H1 (cell line): Measurements from ENCODE around the gene HIGD2B. TPM values are rescaled to one million over a fixed set of nuclear protein-coding genes. Genes with fewer than 3 reads are reported as not detected.

Experiments
- CTCF ChIA-PET: fragments of 300-600 bp; sonication (Branson Sonifier 250); formaldehyde crosslinking; loops from one replicate; lab custom pipeline; 2021; ENCODE audit not compliant: partially characterized antibody; lab: Charles Lee
- POLR2A ChIA-PET: fragments of 300-600 bp; sonication (Branson Sonifier 250); formaldehyde crosslinking; loops from one replicate; lab custom pipeline; 2021; ENCODE audit warnings: inconsistent platforms; ENCODE audit not compliant: partially characterized antibody; lab: Charles Lee
- DNase-seq, 2 experiments: peaks; one replicate each; pipeline versions ENCODE4 v3.0.0 to v3.0.0-alpha.2; 2010 to 2022; ENCODE audit warnings: low spot score in 2 of 2, low read depth in 1 of 2, mixed read lengths in 1 of 2
- FAIRE-seq: peaks from 2 replicates; lab custom pipeline; 2011; peaks lifted over from hg19 to GRCh38; lab: Jason Lieb, UNC
- H2AFZ ChIP-seq: 2 replicates; pipeline ENCODE4 v1.8.1; 2012; ENCODE audit warnings: low read length, inconsistent platforms
- H2AK5ac ChIP-seq: 2 replicates; pipeline ENCODE4 v1.6.1; 2013; ENCODE audit warnings: low read depth, low read length
- H2BK120ac ChIP-seq: replicated peaks from 2 replicates; pipeline ENCODE3; 2013; ENCODE audit warnings: low read depth, low read length, inconsistent platforms
- H2BK12ac ChIP-seq: 2 replicates; pipeline ENCODE4 v1.6.1; 2013; ENCODE audit warnings: low read depth, low read length
- H2BK15ac ChIP-seq: 2 replicates; pipeline ENCODE4 v1.6.1; 2013; ENCODE audit warnings: low read length
- H2BK20ac ChIP-seq: 2 replicates; pipeline ENCODE4 v1.6.1; 2013; ENCODE audit warnings: low read length
- H2BK5ac ChIP-seq: 2 replicates; pipeline ENCODE4 v1.6.1; 2013; ENCODE audit warnings: low read depth, low read length
- H3K14ac ChIP-seq: 2 replicates; pipeline ENCODE4 v1.6.1; 2013; ENCODE audit warnings: inconsistent platforms; ENCODE audit not compliant: insufficient read length
- H3K18ac ChIP-seq: 2 replicates; pipeline ENCODE4 v1.6.1; 2013; ENCODE audit warnings: low read length; ENCODE audit errors: extremely low read depth
- H3K23ac ChIP-seq: 2 replicates; pipeline ENCODE4 v1.6.1; 2013; ENCODE audit warnings: inconsistent platforms; ENCODE audit not compliant: insufficient read length
- H3K23me2 ChIP-seq: 2 replicates; pipeline ENCODE4 v1.6.1; 2013; ENCODE audit warnings: low read depth, low read length
- H3K27ac ChIP-seq: 2 replicates; pipeline ENCODE4 v1.6.1; 2011; ENCODE audit warnings: low read depth, low read length, inconsistent platforms
- H3K27me3 ChIP-seq, 4 experiments: replicated peaks in 1 of 4; 1 replicate in 1 of 4; 2 replicates in 3 of 4; pipeline versions ENCODE4 v1.6.1 to v1.8.1; 2011 to 2013; ENCODE audit warnings: low read length in 3 of 4, mild to moderate bottlenecking in 3 of 4, inconsistent platforms in 2 of 4, mixed read lengths in 2 of 4, moderate library complexity in 1 of 4; ENCODE audit not compliant: control insufficient read depth in 3 of 4, insufficient read depth in 3 of 4; ENCODE audit errors: extremely low read depth in 1 of 4
- H3K36me3 ChIP-seq, 4 experiments: 2 replicates each; pipeline versions ENCODE4 v1.6.1 to v1.8.1; 2011 to 2013; ENCODE audit warnings: mild to moderate bottlenecking in 4 of 4, low read length in 3 of 4, moderate library complexity in 2 of 4, control low read depth in 1 of 4, inconsistent platforms in 1 of 4; ENCODE audit not compliant: insufficient read depth in 4 of 4, control insufficient read depth in 2 of 4
- H3K4ac ChIP-seq: replicated peaks from 2 replicates; pipeline ENCODE3; 2013; ENCODE audit warnings: low read length, low read depth, mixed read lengths, inconsistent platforms; ENCODE audit not compliant: insufficient read length
- H3K4me1 ChIP-seq, 4 experiments: replicated peaks in 1 of 4; 1 replicate in 1 of 4; 2 replicates in 3 of 4; pipeline versions ENCODE4 v1.6.1 to v1.8.1; 2011 to 2013; ENCODE audit warnings: low read length in 3 of 4, inconsistent platforms in 2 of 4, mixed read lengths in 1 of 4; ENCODE audit not compliant: insufficient read depth in 4 of 4, control insufficient read depth in 3 of 4
- H3K4me2 ChIP-seq, 2 experiments: 2 replicates each; pipeline versions ENCODE4 v1.6.1 to v1.8.1; 2011 to 2013; ENCODE audit warnings: low read depth in 2 of 2, low read length in 2 of 2, control low read depth in 1 of 2, inconsistent platforms in 1 of 2, mild to moderate bottlenecking in 1 of 2; ENCODE audit not compliant: insufficient read depth in 1 of 2
- H3K4me3 ChIP-seq, 4 experiments: fragments of 200-600, 300-600 bp in 1 of 4; sonication (generic), shearing (Covaris generic), sonication (Bioruptor Twin) in 1 of 4; 2 replicates each; pipeline versions ENCODE4 v1.5.1 to v1.8.1; 2011 to 2016; ENCODE audit warnings: low read length in 4 of 4, low read depth in 3 of 4, control low read depth in 2 of 4, inconsistent platforms in 2 of 4, mild to moderate bottlenecking in 2 of 4, mixed read lengths in 1 of 4, moderate library complexity in 1 of 4; ENCODE audit not compliant: insufficient read depth in 2 of 4; ENCODE audit errors: extremely low read depth in 1 of 4
- H3K56ac ChIP-seq: replicated peaks from 2 replicates; pipeline ENCODE3; 2013; ENCODE audit warnings: low read depth, mild to moderate bottlenecking, mixed read lengths, low read length, inconsistent platforms; ENCODE audit not compliant: insufficient read length
- H3K79me1 ChIP-seq: 2 replicates; pipeline ENCODE4 v1.6.1; 2013; ENCODE audit warnings: low read depth, low read length, control low read depth
- H3K79me2 ChIP-seq, 2 experiments: 2 replicates each; pipeline versions ENCODE4 v1.6.1 to v1.8.1; 2012 to 2013; ENCODE audit warnings: low read length in 2 of 2, mild to moderate bottlenecking in 2 of 2, inconsistent platforms in 1 of 2; ENCODE audit not compliant: insufficient read depth in 2 of 2, control insufficient read depth in 1 of 2
- H3K9ac ChIP-seq, 4 experiments: replicated peaks in 1 of 4; 1 replicate in 1 of 4; 2 replicates in 3 of 4; pipeline versions ENCODE4 v1.6.1 to v1.8.1; 2011 to 2013; ENCODE audit warnings: low read depth in 3 of 4, low read length in 3 of 4, control low read depth in 2 of 4, mild to moderate bottlenecking in 2 of 4, moderate library complexity in 2 of 4, inconsistent platforms in 1 of 4; ENCODE audit errors: extremely low read depth in 1 of 4
- H3K9me3 ChIP-seq, 2 experiments: 2 replicates each; pipeline versions ENCODE4 v1.6.1 to v1.8.1; 2012 to 2013; ENCODE audit warnings: mild to moderate bottlenecking in 2 of 2, moderate library complexity in 2 of 2, control low read depth in 1 of 2, inconsistent platforms in 1 of 2, low read depth in 1 of 2, low read length in 1 of 2, mixed read lengths in 1 of 2; ENCODE audit not compliant: insufficient read depth in 2 of 2
- H4K20me1 ChIP-seq, 2 experiments: replicated peaks in 1 of 2; 2 replicates each; pipeline versions ENCODE3 to v1.8.1; 2011 to 2013; ENCODE audit warnings: inconsistent platforms in 2 of 2, low read length in 2 of 2, mild to moderate bottlenecking in 1 of 2; ENCODE audit not compliant: insufficient read depth in 2 of 2, control insufficient read depth in 1 of 2
- H4K5ac ChIP-seq: 2 replicates; pipeline ENCODE4 v1.6.1; 2013; ENCODE audit warnings: low read length, low read depth, mixed read lengths, inconsistent platforms; ENCODE audit not compliant: insufficient read length
- H4K8ac ChIP-seq: 2 replicates; pipeline ENCODE4 v1.8.0; 2013; ENCODE audit warnings: mild to moderate bottlenecking, moderate library complexity, low read length, inconsistent platforms; ENCODE audit not compliant: insufficient read depth; ENCODE audit errors: extremely low read depth
- H4K91ac ChIP-seq: replicated peaks from 2 replicates; pipeline ENCODE3; 2013; ENCODE audit warnings: low read length, mixed read lengths, inconsistent platforms; ENCODE audit not compliant: insufficient read length
- EP300 ChIP-seq, 2 experiments: IDR thresholded peaks; 1 replicate in 1 of 2; 2 replicates in 1 of 2; pipeline ENCODE4 v1.6.1; 2011 to 2012; ENCODE audit warnings: low read depth in 2 of 2, low read length in 2 of 2, mild to moderate bottlenecking in 2 of 2, borderline replicate concordance in 1 of 2, inconsistent platforms in 1 of 2, moderate library complexity in 1 of 2
- RXRA ChIP-seq: IDR thresholded peaks from 2 replicates; pipeline ENCODE4 v1.6.1; 2011; ENCODE audit warnings: low read depth, mild to moderate bottlenecking, low read length, moderate library complexity; ENCODE audit not compliant: insufficient read depth
- WGBS, 2 experiments: shearing (Covaris generic) in 1 of 2; methylation state at CpG; one replicate each; pipeline versions ENCODE4 v1.1.6 to v1.1.7; 2013 to 2015; ENCODE audit warnings: low lambda C conversion rate in 2 of 2, mixed read lengths in 2 of 2, inconsistent platforms in 1 of 2, low coverage in 1 of 2, missing lambda C conversion rate in 1 of 2; ENCODE audit not compliant: insufficient replicate concordance in 2 of 2, insufficient coverage in 1 of 2, insufficient read length in 1 of 2; ENCODE audit errors: extremely low coverage in 1 of 2, missing lambda C conversion rate in 1 of 2; 5-methylcytosine and 5-hydroxymethylcytosine counted together
- polyA plus RNA-seq, 7 experiments: library from polyadenylated mRNA; depleted of rRNA in 3 of 7; stranded (reverse) in 5 of 7; unstranded in 2 of 7; fragments of >200 nt in 5 of 7; fragments of 200-250 nt in 2 of 7; gene quantifications; 1 replicate in 5 of 7; 2 replicates in 1 of 7; 4 replicates in 1 of 7; pipeline versions ENCODE4 v1.2.1 to v1.2.3, GENCODE V29; 2011 to 2013; ENCODE audit warnings: missing spikeins in 2 of 7, mixed read lengths in 2 of 7
- total RNA-seq: library from RNA; stranded (reverse); fragmentation: NEBNext Ultra II Directional; extraction: Animal tissue kit (Norgen Biotek cat#: 25700); gene quantifications from 2 replicates; pipeline ENCODE4 v1.2.1, GENCODE V29; 2021

HIGD2B gene
- total and polyA plus RNA-seq, 2 of the 8 experiments (the other 6 are each of a cell fraction or from before 2014, with no cell fraction given): not detected

GRCh38 chr15:72682772-72683171 is 3.2 kb downstream of the HIGD2B start:
- POLR2A ChIA-PET: interaction anchor here (1.0 kb wide), 1 partner anchor 66 kb away, joined by 3 read pairs; no protein-coding TSS in a partner anchor
- H3K4me3 ChIP-seq: no peak overlapping the region
- H4K91ac ChIP-seq: no peak overlapping the region
- CTCF ChIA-PET: interaction anchor here (0.6 to 3.7 kb wide), 4 partner anchors 8 to 96 kb away, joined by 3 to 19 read pairs (median 4); no protein-coding TSS in a partner anchor
- 0 out of 7 replicates have a peak, but pooled peaks cover 0 to 2% (median 0%) of the 10 kb centered on the region in 4 experiments for H3K4me1 ChIP-seq
- peaks cover 0 to under 1% of the 10 kb centered on the region in 2 experiments; a peak in 1 of 4 replicates for H3K79me2 ChIP-seq
- 73% methylated on average over 3 of the region's 3 CpGs; no CpG with 5 or more reads in 1 of the 2 experiments for WGBS, 2 experiments
- no peaks in the 10 kb centered on the region for H3K36me3 ChIP-seq
- H3K27me3 ChIP-seq: no peaks in the 10 kb centered on the region
- no peak overlapping the region for H2BK15ac ChIP-seq
- H4K20me1 ChIP-seq: no peaks in the 10 kb centered on the region
- no peak overlapping the region for H3K18ac ChIP-seq
- no peak overlapping the region for H2BK12ac ChIP-seq
- no peak overlapping the region for H2AK5ac ChIP-seq
- 0 out of 2 replicates have a peak, but pooled peaks cover 2% of the 10 kb centered on the region for H3K23me2 ChIP-seq
- H3K27ac ChIP-seq: no peak overlapping the region
- H3K79me1 ChIP-seq: no peaks in the 10 kb centered on the region
- no peak for FAIRE-seq
- no peak overlapping the region for H3K23ac ChIP-seq
- no peak overlapping the region for H4K8ac ChIP-seq
- no peak overlapping the region for H2BK5ac ChIP-seq
- no peak overlapping the region for H2BK20ac ChIP-seq
- no peaks in the 10 kb centered on the region for H3K9me3 ChIP-seq
- H3K14ac ChIP-seq: no peak overlapping the region
- no peak overlapping the region for H2BK120ac ChIP-seq
- H3K4me2 ChIP-seq: no peak overlapping the region
- no peak for DNase-seq
- H2AFZ ChIP-seq: no peak overlapping the region
- H3K4ac ChIP-seq: no peak overlapping the region
- H3K9ac ChIP-seq: no peak overlapping the region
- no peak overlapping the region for H4K5ac ChIP-seq
- 0 out of 3 replicates have a peak, but pooled peaks of 1 of the 2 experiments have one; percentile 17 for TF ChIP-seq EP300 (IDR thresholded peaks at IDR 0.05; ENCODE audit: borderline replicate concordance in 1 of 2, low read depth in 2 of 2, low read length in 2 of 2)
- TF ChIP-seq RXRA: no peak
- no peak overlapping the region for H3K56ac ChIP-seq
